Measurements from ENCODE around the gene GALNT6.

The GALNT6 gene

GRCh38 chr12:51403159-51403558 lies 12.0 kb upstream of the GALNT6 start:
- Histone ChIP-seq H4K91ac (ENCODE audit: low read length) (no peak overlapping the region), H2BK120ac (ENCODE audit: low read depth, low read length) (no peak overlapping the region), H3K79me1 (replicated peaks; ENCODE audit: low read length, poor library complexity, severe bottlenecking) (no peaks in the 10 kb centered on the region), H3K36me3 (ENCODE audit: control insufficient read depth in 1 of 2, insufficient read depth in 2 of 2, low read depth in 1 of 2, low read length in 2 of 2) (no peaks in the 10 kb centered on the region), H3K9me3 (ENCODE audit: control insufficient read depth, low read length) (no peaks in the 10 kb centered on the region), H3K9ac (ENCODE audit: low read length) (no peak overlapping the region), H3K4ac (ENCODE audit: low read depth in 1 of 2, low read length in 2 of 2) (no peak overlapping the region), H2AFZ (ENCODE audit: low read depth, low read length) (no peak overlapping the region), H4K8ac (ENCODE audit: low read length) (no peak overlapping the region), H3K18ac (ENCODE audit: low read depth in 1 of 2, low read length in 2 of 2) (no peak overlapping the region), H3K23ac (ENCODE audit: low read length in 2 of 2) (no peak overlapping the region), H3K14ac (ENCODE audit: low read length in 2 of 2) (no peak overlapping the region), H2BK15ac (ENCODE audit: low read depth, poor library complexity, severe bottlenecking) (no peak overlapping the region), H3K27ac (ENCODE audit: low read length, poor library complexity, severe bottlenecking) (no peak overlapping the region), H2AK5ac (ENCODE audit: low read length, severe bottlenecking) (no peak overlapping the region), H3K27me3 (ENCODE audit: control insufficient read depth in 1 of 2, insufficient read depth in 1 of 2, low read length in 2 of 2) (peaks cover 0 to 4% of the 10 kb centered on the region in 2 experiments), H3K4me1 (ENCODE audit: control insufficient read depth, insufficient read depth, low read depth, low read length) (no peaks in the 10 kb centered on the region), H3K4me3 (ENCODE audit: insufficient read depth in 1 of 2, low read depth in 1 of 2, low read length in 2 of 2) (no peak overlapping the region), H3K4me2 (ENCODE audit: low read length, poor library complexity, severe bottlenecking) (no peak overlapping the region), H2BK5ac (ENCODE audit: low read depth, low read length, poor library complexity, severe bottlenecking) (no peak overlapping the region), H2BK12ac (ENCODE audit: low read length in 2 of 2) (no peak overlapping the region)
- WGBS: 98% methylated on average over 6 of the region's 6 CpGs
- DNase-seq: no peak

DNA sequence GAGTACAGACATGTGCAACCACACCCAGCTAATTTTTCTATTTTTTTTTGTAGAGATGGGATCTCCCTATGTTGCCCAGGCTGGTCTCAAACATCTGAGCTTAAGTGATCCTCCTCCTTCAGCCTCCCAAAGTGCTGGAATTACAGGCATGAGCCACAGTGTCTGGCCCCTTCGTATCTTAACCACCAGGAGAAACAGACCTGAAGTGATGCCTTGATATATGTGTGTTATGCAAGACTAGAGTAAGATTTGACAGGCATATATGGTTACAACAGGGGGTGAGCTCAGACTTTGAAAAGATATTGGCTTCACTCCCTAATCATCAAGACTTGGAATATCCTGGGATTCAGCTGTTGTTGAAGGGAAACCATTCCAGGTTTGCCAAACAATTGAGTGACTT lies 10.7 kb upstream of the GALNT6 start:
- no peak for DNase-seq
- no peaks in the 10 kb centered on the region for H3K9me3 ChIP-seq (ENCODE audit: control insufficient read depth, low read length)
- 67% methylated on average over 1 of the region's 1 CpG for WGBS
- no peak overlapping the region for H3K9ac ChIP-seq (ENCODE audit: low read length)
- no peak overlapping the region for H4K8ac ChIP-seq (ENCODE audit: low read length)
- no peak overlapping the region for H3K18ac ChIP-seq (ENCODE audit: low read depth in 1 of 2, low read length in 2 of 2)
- no peak overlapping the region for H3K4me2 ChIP-seq (ENCODE audit: low read length, poor library complexity, severe bottlenecking)
- no peak overlapping the region for H3K14ac ChIP-seq (ENCODE audit: low read length in 2 of 2)
- no peak overlapping the region for H2BK12ac ChIP-seq (ENCODE audit: low read length in 2 of 2)
- H2AK5ac ChIP-seq (ENCODE audit: low read length, severe bottlenecking): no peak overlapping the region
- no peak overlapping the region for H3K4me3 ChIP-seq (ENCODE audit: insufficient read depth in 1 of 2, low read depth in 1 of 2, low read length in 2 of 2)
- H4K91ac ChIP-seq (ENCODE audit: low read length): no peak overlapping the region
- H3K23ac ChIP-seq (ENCODE audit: low read length in 2 of 2): no peak overlapping the region
- H2BK5ac ChIP-seq (ENCODE audit: low read depth, low read length, poor library complexity, severe bottlenecking): no peak overlapping the region
- H3K4ac ChIP-seq (ENCODE audit: low read depth in 1 of 2, low read length in 2 of 2): no peak overlapping the region
- no peak overlapping the region for H2BK15ac ChIP-seq (ENCODE audit: low read depth, poor library complexity, severe bottlenecking)
- H3K27me3 ChIP-seq (ENCODE audit: control insufficient read depth in 1 of 2, insufficient read depth in 1 of 2, low read length in 2 of 2): peaks cover 0 to 4% of the 10 kb centered on the region in 2 experiments
- no peaks in the 10 kb centered on the region for H3K4me1 ChIP-seq (ENCODE audit: control insufficient read depth, insufficient read depth, low read depth, low read length)
- H3K36me3 ChIP-seq (ENCODE audit: control insufficient read depth in 1 of 2, insufficient read depth in 2 of 2, low read depth in 1 of 2, low read length in 2 of 2): no peaks in the 10 kb centered on the region
- no peaks in the 10 kb centered on the region for H3K79me1 ChIP-seq (replicated peaks; ENCODE audit: low read length, poor library complexity, severe bottlenecking)
- H2BK120ac ChIP-seq (ENCODE audit: low read depth, low read length): no peak overlapping the region
- H2AFZ ChIP-seq (ENCODE audit: low read depth, low read length): no peak overlapping the region
- H3K27ac ChIP-seq (ENCODE audit: low read length, poor library complexity, severe bottlenecking): no peak overlapping the region

- no peaks in the 10 kb centered on the region for H3K4me1 ChIP-seq (ENCODE audit: control insufficient read depth, insufficient read depth, low read depth, low read length)
- H2AK5ac ChIP-seq (ENCODE audit: low read length, severe bottlenecking): no peak overlapping the region
- H4K8ac ChIP-seq (ENCODE audit: low read length): no peak overlapping the region
- no peak overlapping the region for H2BK120ac ChIP-seq (ENCODE audit: low read depth, low read length)
- H3K23ac ChIP-seq (ENCODE audit: low read length in 2 of 2): no peak overlapping the region
- no peak overlapping the region for H2AFZ ChIP-seq (ENCODE audit: low read depth, low read length)
- H2BK12ac ChIP-seq (ENCODE audit: low read length in 2 of 2): no peak overlapping the region
- H4K91ac ChIP-seq (ENCODE audit: low read length): no peak overlapping the region
- H2BK15ac ChIP-seq (ENCODE audit: low read depth, poor library complexity, severe bottlenecking): no peak overlapping the region
- no peak overlapping the region for H3K9ac ChIP-seq (ENCODE audit: low read length)
- no peak overlapping the region for H3K4me3 ChIP-seq (ENCODE audit: insufficient read depth in 1 of 2, low read depth in 1 of 2, low read length in 2 of 2)
- H3K4me2 ChIP-seq (ENCODE audit: low read length, poor library complexity, severe bottlenecking): no peak overlapping the region
- no peak overlapping the region for H3K14ac ChIP-seq (ENCODE audit: low read length in 2 of 2)
- WGBS: 96% methylated on average over 13 of the region's 13 CpGs
- peaks cover 0 to 4% of the 10 kb centered on the region in 2 experiments for H3K27me3 ChIP-seq (ENCODE audit: control insufficient read depth in 1 of 2, insufficient read depth in 1 of 2, low read length in 2 of 2)
- no peaks in the 10 kb centered on the region for H3K79me1 ChIP-seq (replicated peaks; ENCODE audit: low read length, poor library complexity, severe bottlenecking)
- H3K9me3 ChIP-seq (ENCODE audit: control insufficient read depth, low read length): no peaks in the 10 kb centered on the region
- H3K36me3 ChIP-seq (ENCODE audit: control insufficient read depth in 1 of 2, insufficient read depth in 2 of 2, low read depth in 1 of 2, low read length in 2 of 2): no peaks in the 10 kb centered on the region
- no peak overlapping the region for H3K27ac ChIP-seq (ENCODE audit: low read length, poor library complexity, severe bottlenecking)
- H3K18ac ChIP-seq (ENCODE audit: low read depth in 1 of 2, low read length in 2 of 2): no peak overlapping the region
- H2BK5ac ChIP-seq (ENCODE audit: low read depth, low read length, poor library complexity, severe bottlenecking): no peak overlapping the region
- DNase-seq: no peak
- no peak overlapping the region for H3K4ac ChIP-seq (ENCODE audit: low read depth in 1 of 2, low read length in 2 of 2)
Observed at GRCh38 chr12:51401486-51401885, 10.3 kb upstream of the GALNT6 start.

GRCh38 chr12:51401020-51401419 lies 9.8 kb upstream of the GALNT6 start:
- WGBS: 97% methylated on average over 14 of the region's 14 CpGs
- Histone ChIP-seq H2BK15ac (ENCODE audit: low read depth, poor library complexity, severe bottlenecking) (no peak overlapping the region), H3K4ac (ENCODE audit: low read depth in 1 of 2, low read length in 2 of 2) (no peak overlapping the region), H3K4me2 (ENCODE audit: low read length, poor library complexity, severe bottlenecking) (no peak overlapping the region), H3K18ac (ENCODE audit: low read depth in 1 of 2, low read length in 2 of 2) (no peak overlapping the region), H3K23ac (ENCODE audit: low read length in 2 of 2) (no peak overlapping the region), H2AK5ac (ENCODE audit: low read length, severe bottlenecking) (no peak overlapping the region), H2BK5ac (ENCODE audit: low read depth, low read length, poor library complexity, severe bottlenecking) (no peak overlapping the region), H3K9me3 (ENCODE audit: control insufficient read depth, low read length) (no peaks in the 10 kb centered on the region), H3K79me1 (replicated peaks; ENCODE audit: low read length, poor library complexity, severe bottlenecking) (no peaks in the 10 kb centered on the region), H4K91ac (ENCODE audit: low read length) (no peak overlapping the region), H3K4me3 (ENCODE audit: insufficient read depth in 1 of 2, low read depth in 1 of 2, low read length in 2 of 2) (no peak overlapping the region), H2AFZ (ENCODE audit: low read depth, low read length) (no peak overlapping the region), H3K27me3 (ENCODE audit: control insufficient read depth in 1 of 2, insufficient read depth in 1 of 2, low read length in 2 of 2) (peaks cover 0 to 4% of the 10 kb centered on the region in 2 experiments), H3K36me3 (ENCODE audit: control insufficient read depth in 1 of 2, insufficient read depth in 2 of 2, low read depth in 1 of 2, low read length in 2 of 2) (no peaks in the 10 kb centered on the region), H4K8ac (ENCODE audit: low read length) (no peak overlapping the region), H3K27ac (ENCODE audit: low read length, poor library complexity, severe bottlenecking) (no peak overlapping the region), H2BK120ac (ENCODE audit: low read depth, low read length) (no peak overlapping the region), H3K9ac (ENCODE audit: low read length) (no peak overlapping the region), H3K14ac (ENCODE audit: low read length in 2 of 2) (no peak overlapping the region), H3K4me1 (ENCODE audit: control insufficient read depth, insufficient read depth, low read depth, low read length) (no peaks in the 10 kb centered on the region), H2BK12ac (ENCODE audit: low read length in 2 of 2) (no peak overlapping the region)
- DNase-seq: no peak
